ENCODE measurements around the gene BNC1. TPM values are rescaled to one million over a fixed set of nuclear protein-coding genes. Genes with fewer than 3 reads are reported as not detected.

BNC1 gene
- total and polyA plus RNA-seq, 8 donors: 0.15 to 1.6 (median 0.97) TPM

DNA sequence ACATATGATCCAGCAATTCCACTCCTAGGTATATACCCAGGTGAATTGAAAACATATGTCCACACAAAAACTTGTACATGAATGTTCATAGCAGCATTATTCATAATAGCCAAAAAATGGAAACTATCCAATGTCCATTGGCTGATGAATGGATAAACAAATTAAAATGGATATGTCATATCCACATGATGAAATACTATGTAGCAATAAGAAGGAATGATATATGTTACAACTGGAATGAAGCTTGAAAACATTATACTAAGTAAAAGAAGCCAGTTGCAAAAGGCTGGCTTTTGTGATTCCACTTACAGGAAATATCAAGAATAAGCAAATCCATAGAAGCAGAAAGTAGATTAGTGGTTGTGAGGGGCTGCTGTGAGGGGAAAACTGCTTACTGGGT is 33.7 kb downstream of the BNC1 start:
- Histone ChIP-seq H3K4me3 (no peak overlapping the region), H3K27me3 (peaks cover 15 to 54% of the 10 kb centered on the region in 2 donors), H3K27ac (no peak overlapping the region), H3K4me1 (no peaks in the 10 kb centered on the region), H3K36me3 (no peaks in the 10 kb centered on the region), H3K9me3 (no peaks in the 10 kb centered on the region)
- no peak for DNase-seq
- TF ChIP-seq, protein P1, sequence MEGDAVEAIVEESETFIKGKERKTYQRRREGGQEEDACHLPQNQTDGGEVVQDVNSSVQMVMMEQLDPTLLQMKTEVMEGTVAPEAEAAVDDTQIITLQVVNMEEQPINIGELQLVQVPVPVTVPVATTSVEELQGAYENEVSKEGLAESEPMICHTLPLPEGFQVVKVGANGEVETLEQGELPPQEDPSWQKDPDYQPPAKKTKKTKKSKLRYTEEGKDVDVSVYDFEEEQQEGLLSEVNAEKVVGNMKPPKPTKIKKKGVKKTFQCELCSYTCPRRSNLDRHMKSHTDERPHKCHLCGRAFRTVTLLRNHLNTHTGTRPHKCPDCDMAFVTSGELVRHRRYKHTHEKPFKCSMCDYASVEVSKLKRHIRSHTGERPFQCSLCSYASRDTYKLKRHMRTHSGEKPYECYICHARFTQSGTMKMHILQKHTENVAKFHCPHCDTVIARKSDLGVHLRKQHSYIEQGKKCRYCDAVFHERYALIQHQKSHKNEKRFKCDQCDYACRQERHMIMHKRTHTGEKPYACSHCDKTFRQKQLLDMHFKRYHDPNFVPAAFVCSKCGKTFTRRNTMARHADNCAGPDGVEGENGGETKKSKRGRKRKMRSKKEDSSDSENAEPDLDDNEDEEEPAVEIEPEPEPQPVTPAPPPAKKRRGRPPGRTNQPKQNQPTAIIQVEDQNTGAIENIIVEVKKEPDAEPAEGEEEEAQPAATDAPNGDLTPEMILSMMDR (IDR thresholded peaks at IDR 0.05): no peak
- ATAC-seq: no peak
- intact Hi-C loops (cut with DNase I): no loop called here

DNA sequence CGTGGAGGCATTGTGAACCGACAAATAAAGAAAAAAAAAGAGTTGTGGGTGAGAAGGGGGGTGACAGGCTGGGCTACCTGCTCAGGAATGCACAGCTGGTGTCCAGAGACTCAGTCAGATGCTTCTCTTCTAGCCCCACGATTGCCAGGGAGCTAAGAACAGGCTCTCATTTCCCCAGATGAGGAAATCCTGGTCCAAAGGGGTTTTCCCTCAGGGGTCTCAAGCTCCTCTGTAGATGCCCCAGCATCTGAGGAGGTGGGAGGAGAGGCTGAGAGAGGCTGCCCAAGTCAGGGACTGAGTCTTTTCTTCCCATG is 35.5 kb downstream of the BNC1 start:
- DNase-seq: no peak
- Histone ChIP-seq H3K27ac (no peak overlapping the region), H3K4me1 (no peaks in the 10 kb centered on the region), H3K4me3 (no peak overlapping the region), H3K36me3 (no peaks in the 10 kb centered on the region), H3K27me3 (peaks cover 15 to 57% of the 10 kb centered on the region in 2 donors), H3K9me3 (no peaks in the 10 kb centered on the region)
- intact Hi-C loops (cut with DNase I): loop anchor here in 1 of 2 donors (5.0 to 10.0 kb wide), 2 partner anchors 193 to 316 kb away; no protein-coding TSS in a partner anchor
- TF ChIP-seq, protein P1 (IDR thresholded peaks at IDR 0.05): no peak
- no peak for ATAC-seq

DNA sequence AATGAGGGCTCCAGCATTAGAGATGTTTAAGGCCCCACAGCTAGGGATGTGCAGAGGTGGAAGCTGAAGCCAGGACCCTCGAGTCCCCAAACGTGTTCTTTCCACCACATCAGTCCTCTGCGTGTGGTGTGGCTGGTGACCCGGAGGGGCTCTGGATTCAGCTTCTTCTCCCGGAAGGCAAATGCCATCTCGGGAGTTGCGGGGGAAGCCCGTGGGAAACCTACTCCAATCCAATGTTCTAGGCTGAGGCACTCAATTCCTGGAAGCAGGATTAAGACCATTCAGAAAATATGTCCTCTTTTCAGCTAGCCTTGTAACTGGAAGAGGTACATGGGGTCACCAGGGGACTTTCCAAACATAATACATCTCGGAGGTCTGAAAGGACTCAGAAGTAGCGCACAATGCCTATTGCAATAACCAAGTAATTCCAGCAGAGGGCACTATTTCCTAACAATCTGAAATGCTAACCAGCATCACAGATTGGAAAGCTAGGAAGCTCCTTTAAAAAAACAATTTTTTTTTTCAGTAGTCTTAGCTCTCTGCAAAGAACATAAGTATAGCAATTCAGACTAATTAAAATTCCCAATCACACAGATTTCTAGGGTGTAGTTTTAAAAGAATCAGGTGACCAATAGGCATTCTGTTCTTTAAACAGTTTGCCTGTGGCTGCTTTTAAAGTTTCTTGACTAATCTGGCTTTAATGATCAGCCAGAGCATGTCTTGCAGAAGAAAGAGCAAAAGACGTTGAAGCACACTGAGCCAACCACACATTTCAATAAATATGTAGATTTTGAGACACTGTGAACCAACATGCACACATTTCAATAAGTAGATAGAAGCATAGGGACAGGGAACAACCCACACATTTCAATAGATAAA is 36.1 kb downstream of the BNC1 start:
- DNase-seq (peak in 2 of 4 donors; percentile 56 to 67), ATAC-seq (peak; percentile 84)
- Histone ChIP-seq H3K4me3 (no peak overlapping the region), H3K36me3 (no peaks in the 10 kb centered on the region), H3K4me1 (no peaks in the 10 kb centered on the region), H3K27ac (no peak overlapping the region), H3K27me3 (peaks cover 15 to 55% of the 10 kb centered on the region in 2 donors), H3K9me3 (no peaks in the 10 kb centered on the region)
- TF ChIP-seq, protein P1 (IDR thresholded peaks at IDR 0.05): peak; percentile 86 to 89
- intact Hi-C loops (cut with DNase I): loop anchor here in 1 of 2 donors (5.0 to 10.0 kb wide), 2 partner anchors 194 to 316 kb away; no protein-coding TSS in a partner anchor

GRCh38 chr15:83243634-83244033 is 40.8 kb downstream of the BNC1 start:
- no peak for DNase-seq
- Histone ChIP-seq H3K9me3 (peaks cover 0 to 3% of the 10 kb centered on the region in 2 donors), H3K36me3 (no peaks in the 10 kb centered on the region), H3K4me3 (no peak overlapping the region), H3K4me1 (no peaks in the 10 kb centered on the region), H3K27me3 (peaks cover 15 to 30% of the 10 kb centered on the region in 2 donors), H3K27ac (no peak overlapping the region)
- ATAC-seq: no peak
- TF ChIP-seq, protein P1 (IDR thresholded peaks at IDR 0.05): no peak
- intact Hi-C loops (cut with DNase I): loop anchor here in 1 of 2 donors (10.0 kb wide), 1 partner anchor 321 kb away; no protein-coding TSS in a partner anchor

DNA sequence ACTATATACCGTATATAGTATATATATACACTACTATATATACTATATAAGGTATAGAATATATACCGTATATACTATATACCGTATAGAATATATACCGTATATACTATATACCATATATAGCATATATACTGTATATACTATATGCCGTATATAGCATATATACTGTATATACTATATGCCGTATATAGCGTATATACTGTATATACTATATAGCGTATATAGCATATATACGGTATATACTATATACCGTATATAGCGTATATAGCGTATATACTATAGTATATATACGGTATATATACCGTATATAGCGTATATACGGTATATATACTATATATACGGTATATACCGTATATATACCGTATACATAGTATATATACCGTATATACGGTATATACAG is 54.2 kb downstream of the BNC1 start:
- Histone ChIP-seq H3K9me3 (no peaks in the 10 kb centered on the region), H3K36me3 (no peaks in the 10 kb centered on the region), H3K27me3 (no peaks in the 10 kb centered on the region), H3K4me1 (no peaks in the 10 kb centered on the region), H3K4me3 (no peak overlapping the region), H3K27ac (no peak overlapping the region)
- DNase-seq (no peak), ATAC-seq (no peak)
- intact Hi-C loops (cut with DNase I): no loop called here
- TF ChIP-seq, protein P1 (IDR thresholded peaks at IDR 0.05): no peak
